NOMO-1 treated with dmso at 0.1 percent for 144 hours (cell line): ENCODE data around the gene AXIN1.
"Not testable (repeated sequence)": the region's sequence is repeated elsewhere in the genome, so short reads cannot be mapped to it uniquely, and the experiment has no call there.

Experiments
- DNase-seq: peaks from one replicate; lab custom pipeline; 2025; ENCODE audit not compliant: unreplicated experiment; lab: John Stamatoyannopoulos, UW

Gene AXIN1

GRCh38 chr16:334861-335632, 17.5 kb downstream of the AXIN1 start:
- not testable (repeated sequence) for DNase-seq

- DNase-seq: not testable (repeated sequence)
These were observed 18.2 kb downstream of the AXIN1 start for GRCh38 chr16:334164-334832.

- no peak for DNase-seq
These were observed 19.0 kb downstream of the AXIN1 start for GRCh38 chr16:333406-334094.

GRCh38 chr16:331181-331814, 21.2 kb downstream of the AXIN1 start:
- DNase-seq: not testable (repeated sequence)

GRCh38 chr16:330741-331140, 21.8 kb downstream of the AXIN1 start:
- DNase-seq: no peak

- DNase-seq: no peak
These were observed 27.0 kb downstream of the AXIN1 start for GRCh38 chr16:325375-326145.

GRCh38 chr16:324451-325334, 27.8 kb downstream of the AXIN1 start:
- no peak for DNase-seq

GRCh38 chr16:324201-324450, 28.4 kb downstream of the AXIN1 start:
- no peak for DNase-seq

- DNase-seq: no peak
These were observed 29.9 kb downstream of the AXIN1 start for GRCh38 chr16:322476-323143.

GRCh38 chr16:321532-321931, 31.0 kb downstream of the AXIN1 start:
- no peak for DNase-seq

- no peak for DNase-seq
These were observed 32.3 kb downstream of the AXIN1 start for GRCh38 chr16:320206-320605.

- no peak for DNase-seq
These were observed 33.9 kb downstream of the AXIN1 start for GRCh38 chr16:318628-319027.

- DNase-seq: no peak
These were observed 34.9 kb downstream of the AXIN1 start for GRCh38 chr16:317583-317982.

GRCh38 chr16:316741-317464, 35.6 kb downstream of the AXIN1 start:
- no peak for DNase-seq

- no peak for DNase-seq
These were observed 37.7 kb downstream of the AXIN1 start for GRCh38 chr16:314795-315299.

GRCh38 chr16:314351-314750, 38.2 kb downstream of the AXIN1 start:
- no peak for DNase-seq

GRCh38 chr16:311725-312124, 40.8 kb downstream of the AXIN1 start:
- no peak for DNase-seq

GRCh38 chr16:309476-309875, 43.0 kb downstream of the AXIN1 start:
- no peak for DNase-seq
